K562 (cell line): ENCODE data around the gene PRR14L. TPM values are rescaled to one million over a fixed set of nuclear protein-coding genes. Genes with fewer than 3 reads are reported as not detected.
A peak's percentile ranks its signal among the peaks of the same experiment; 100 is the strongest.

Source experiments
- AFF4 ChIP-seq: sonication (generic); formaldehyde crosslinking; IDR thresholded peaks from 2 replicates; pipeline ENCODE4 v1.8.0; 2023; ENCODE audit warnings: mild to moderate bottlenecking, missing genetic modification reagents
- CAMTA2 ChIP-seq: fragments of 250-450 bp; sonication (Bioruptor Pico); conservative IDR thresholded peaks from 2 replicates; pipeline ENCODE4 v1.5.1; 2022
- E2F1 ChIP-seq: sonication (generic); formaldehyde crosslinking; IDR thresholded peaks from 2 replicates; pipeline ENCODE4 v1.8.1; 2023; ENCODE audit warnings: mild to moderate bottlenecking, missing genetic modification reagents, moderate library complexity
- ELF4 ChIP-seq: fragments of 450-650 bp; formaldehyde crosslinking; IDR thresholded peaks from 2 replicates; pipeline ENCODE4 v1.4.0; 2022; ENCODE audit warnings: missing genetic modification characterization
- GMEB1 ChIP-seq: fragments of 250-450 bp; sonication (Bioruptor Pico); IDR thresholded peaks from 2 replicates; pipeline ENCODE4 v1.4.0; 2020; ENCODE audit warnings: mild to moderate bottlenecking
- ILK ChIP-seq: fragments of 450-650 bp; IDR thresholded peaks from 2 replicates; pipeline ENCODE4 v1.6.1; 2016; ENCODE audit warnings: missing genetic modification characterization, low read depth, mild to moderate bottlenecking, missing compliant biosample characterization, moderate library complexity, borderline replicate concordance
- MYC ChIP-seq, 2 experiments: fragments of 250-450 bp in 1 of 2; sonication (Bioruptor Pico) in 1 of 2; IDR thresholded peaks; 2 replicates each; pipeline versions ENCODE4 v1.5.1 to v1.6.1; 2012 to 2021; ENCODE audit warnings: low read depth in 2 of 2, borderline replicate concordance in 1 of 2, improper control_type of control experiment in 1 of 2, low read length in 1 of 2, mild to moderate bottlenecking in 1 of 2, moderate library complexity in 1 of 2
- NFXL1 ChIP-seq: fragments of 450-650 bp; formaldehyde crosslinking; IDR thresholded peaks from 2 replicates; pipeline ENCODE4 v1.4.0; 2021; ENCODE audit warnings: mild to moderate bottlenecking
- PCBP2 ChIP-seq: fragments of 200-400 bp; formaldehyde crosslinking; IDR thresholded peaks from 2 replicates; pipeline ENCODE4 v1.6.1; 2018; ENCODE audit warnings: low read length, low read depth, mild to moderate bottlenecking, moderate library complexity; ENCODE audit not compliant: poor library complexity, severe bottlenecking
- RBFOX2 ChIP-seq: fragments of 200-400 bp; formaldehyde crosslinking; IDR thresholded peaks from 2 replicates; pipeline ENCODE4 v1.6.1; 2017; ENCODE audit warnings: low read depth, mild to moderate bottlenecking, low read length, moderate library complexity
- SIN3B ChIP-seq: fragments of 450-650 bp; IDR thresholded peaks from 2 replicates; pipeline ENCODE4 v1.6.1; 2017; ENCODE audit warnings: low read depth, mild to moderate bottlenecking, moderate library complexity
- SREBF1 ChIP-seq: fragments of 150-350 bp; IDR thresholded peaks from 2 replicates; pipeline ENCODE4 v1.6.1; 2014; ENCODE audit warnings: antibody characterized with exemption, low read depth, low read length, borderline replicate concordance
- TRIM24 ChIP-seq, 2 experiments: fragments of 450-650 bp; IDR thresholded peaks; 2 replicates each; pipeline ENCODE4 v1.6.1; 2016
- ZBED1 ChIP-seq: IDR thresholded peaks from 2 replicates; pipeline ENCODE4 v1.6.1; 2014
- ZFPM2 ChIP-seq: fragments of 250-450 bp; sonication (Bioruptor Pico); IDR thresholded peaks from 2 replicates; pipeline ENCODE4 v1.5.1; 2022; ENCODE audit warnings: mild to moderate bottlenecking
- ZNF224 ChIP-seq: sonication (generic); formaldehyde crosslinking; IDR thresholded peaks from 2 replicates; pipeline ENCODE4 v1.8.0; 2022; ENCODE audit warnings: mild to moderate bottlenecking, missing genetic modification reagents
- ZNF280B ChIP-seq: fragments of 250-450 bp; sonication (Bioruptor Pico); IDR thresholded peaks from 2 replicates; pipeline ENCODE4 v1.5.1; 2021; ENCODE audit warnings: mild to moderate bottlenecking
- polyA plus RNA-seq, 8 experiments: library from polyadenylated mRNA; depleted of rRNA in 4 of 8; stranded (reverse) in 5 of 8; unstranded in 3 of 8; fragments of >200 nt; fragmentation: Nextera tagmentation in 2 of 8; fragmentation: Illumina TruSeq in 1 of 8; extraction: Ambion mirVana in 2 of 8; extraction: Trizol in 1 of 8; gene quantifications; 2 replicates each; pipeline versions ENCODE4 v1.2.1 to v1.2.3, GENCODE V29; 2011 to 2014; ENCODE audit warnings: inconsistent platforms in 1 of 8, missing spikeins in 1 of 8
- total RNA-seq, 7 experiments: library from RNA; depleted of rRNA in 6 of 7; stranded (reverse); fragments of >200 nt in 6 of 7; fragmentation: Illumina TruSeq in 2 of 7; extraction: Trizol in 2 of 7; gene quantifications; 2 replicates each; pipeline versions ENCODE4 v1.2.1 to v1.2.3, GENCODE V29; 2011 to 2021; ENCODE audit warnings: low replicate concordance in 1 of 7

The PRR14L gene
- total and polyA plus RNA-seq, 9 of the 15 experiments (the other 6 are each of a cell fraction or from before 2014, with no cell fraction given): 2.8 to 36.3 (median 12.3) TPM

GRCh38 chr22:31753634-31754501, 3.9 kb upstream of the PRR14L start, which contains the start of gene DEPDC5 (continued):
- no peak for TF ChIP-seq ZBED1
- no peak for TF ChIP-seq NFXL1 (CRISPR knock-in tag)
- no peak for TF ChIP-seq ZNF280B (CRISPR knock-in tag)
- TF ChIP-seq GMEB1 (CRISPR knock-in tag): no peak
- no peak for TF ChIP-seq SREBF1
- TF ChIP-seq ZNF224 (CRISPR knock-in tag): no peak
- no peak for TF ChIP-seq ILK (tag)
- no peak for TF ChIP-seq CAMTA2 (CRISPR knock-in tag)
- TF ChIP-seq AFF4 (CRISPR knock-in tag): no peak
- TF ChIP-seq SIN3B: 0 out of 2 replicates have a peak, but pooled peaks have one; percentile 31
- TF ChIP-seq ZFPM2 (CRISPR knock-in tag): no peak
- no peak for TF ChIP-seq PCBP2
- TF ChIP-seq TRIM24 (IDR thresholded peaks at IDR 0.05): 0 out of 4 replicates have a peak, but pooled peaks of 1 of the 2 experiments have one; percentile 23
- TF ChIP-seq RBFOX2: peak; percentile 95
- TF ChIP-seq E2F1 (CRISPR knock-in tag): no peak
- TF ChIP-seq MYC (IDR thresholded peaks at IDR 0.05; ENCODE audit: low read depth, low read length): peak; percentile 92
- no peak for TF ChIP-seq MYC (CRISPR knock-in tag; IDR thresholded peaks at IDR 0.05; ENCODE audit: borderline replicate concordance, low read depth)
- 0 out of 2 replicates have a peak, but pooled peaks have one; percentile 38 for TF ChIP-seq ELF4 (CRISPR knock-in tag)
